ENCODE data around the gene ZNF394.
"Not testable (repeated sequence)": the region's sequence is repeated elsewhere in the genome, so short reads cannot be mapped to it uniquely, and the experiment has no call there.

ZNF394 gene

DNA sequence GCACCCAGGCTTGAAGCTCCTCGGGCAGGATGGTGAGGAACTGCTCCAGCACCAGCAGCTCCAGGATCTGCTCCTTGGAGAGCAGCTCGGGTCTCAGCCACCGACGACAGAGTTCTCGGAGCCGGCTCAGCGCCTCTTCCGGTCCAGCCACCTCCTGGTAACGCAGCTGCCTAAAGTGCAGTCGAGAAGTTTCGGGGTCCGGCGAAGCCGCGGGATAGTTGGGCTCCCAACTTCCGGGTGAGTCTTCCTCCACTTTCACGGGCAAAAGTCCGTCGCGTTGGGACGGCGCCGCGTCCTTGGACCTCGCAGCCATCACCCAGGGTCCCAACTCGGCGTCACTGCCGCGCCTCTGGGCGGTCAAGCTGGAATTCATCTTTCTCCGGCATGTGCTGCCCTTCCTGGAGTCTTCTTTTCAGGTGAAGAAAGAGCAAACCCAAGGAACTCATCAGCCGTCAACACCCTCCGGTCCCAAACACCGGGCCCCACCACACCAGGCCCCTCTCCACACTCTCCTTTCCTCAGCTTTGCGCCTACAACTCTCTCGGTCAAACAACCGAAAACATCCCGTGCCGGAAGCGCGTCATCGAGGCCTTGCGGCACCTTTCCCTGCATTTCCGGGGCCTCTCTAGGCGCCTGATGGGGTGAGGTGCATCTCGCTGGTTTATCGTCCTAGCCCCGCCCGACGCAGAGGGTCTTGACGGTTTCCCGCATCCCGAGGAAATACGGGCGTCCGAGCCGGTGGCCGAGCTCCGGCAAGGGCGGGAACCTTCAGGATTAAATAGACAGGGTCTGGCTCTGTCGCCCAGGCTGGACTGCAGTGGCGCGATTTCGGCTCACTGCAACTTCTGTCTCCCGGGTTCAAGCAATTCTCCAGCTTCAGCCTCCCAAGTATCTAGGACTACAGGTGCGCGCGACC is at the start of gene ZNF394:
Gene ZNF394 (minus strand): TSS at position 561 of the 916 bp plus-strand sequence. CDS start 188 bp downstream, at position 373.
- TF ChIP-seq, protein P1, sequence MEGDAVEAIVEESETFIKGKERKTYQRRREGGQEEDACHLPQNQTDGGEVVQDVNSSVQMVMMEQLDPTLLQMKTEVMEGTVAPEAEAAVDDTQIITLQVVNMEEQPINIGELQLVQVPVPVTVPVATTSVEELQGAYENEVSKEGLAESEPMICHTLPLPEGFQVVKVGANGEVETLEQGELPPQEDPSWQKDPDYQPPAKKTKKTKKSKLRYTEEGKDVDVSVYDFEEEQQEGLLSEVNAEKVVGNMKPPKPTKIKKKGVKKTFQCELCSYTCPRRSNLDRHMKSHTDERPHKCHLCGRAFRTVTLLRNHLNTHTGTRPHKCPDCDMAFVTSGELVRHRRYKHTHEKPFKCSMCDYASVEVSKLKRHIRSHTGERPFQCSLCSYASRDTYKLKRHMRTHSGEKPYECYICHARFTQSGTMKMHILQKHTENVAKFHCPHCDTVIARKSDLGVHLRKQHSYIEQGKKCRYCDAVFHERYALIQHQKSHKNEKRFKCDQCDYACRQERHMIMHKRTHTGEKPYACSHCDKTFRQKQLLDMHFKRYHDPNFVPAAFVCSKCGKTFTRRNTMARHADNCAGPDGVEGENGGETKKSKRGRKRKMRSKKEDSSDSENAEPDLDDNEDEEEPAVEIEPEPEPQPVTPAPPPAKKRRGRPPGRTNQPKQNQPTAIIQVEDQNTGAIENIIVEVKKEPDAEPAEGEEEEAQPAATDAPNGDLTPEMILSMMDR (conservative IDR thresholded peaks at IDR 0.05; ENCODE audit: low read depth, low read length) = no peak
- peak within 1 kb of the TSS; percentile 97 for H3K4me3 ChIP-seq (ENCODE audit: low read length)
- peak; percentile 77 for DNase-seq (ENCODE audit: low read depth)

DNA sequence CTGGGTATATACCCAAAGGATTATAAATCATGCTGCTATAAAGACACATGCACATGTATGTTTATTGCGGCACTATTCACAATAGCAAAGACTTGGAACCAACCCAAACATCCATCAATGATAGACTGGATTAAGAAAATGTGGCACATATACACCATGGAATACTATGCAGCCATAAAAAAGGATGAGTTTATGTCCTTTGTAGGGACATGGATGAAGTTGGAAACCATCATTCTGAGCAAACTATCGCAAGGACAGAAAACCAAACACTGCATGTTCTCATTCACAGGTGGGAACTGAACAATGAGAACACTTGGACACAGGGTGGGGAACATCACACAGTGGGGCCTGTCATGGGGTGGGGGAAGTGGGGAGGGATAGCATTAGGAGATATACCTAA is 49.5 kb upstream of the ZNF394 start:
- DNase-seq (ENCODE audit: low read depth); H3K4me3 ChIP-seq (ENCODE audit: low read length): not testable (repeated sequence)

DNA sequence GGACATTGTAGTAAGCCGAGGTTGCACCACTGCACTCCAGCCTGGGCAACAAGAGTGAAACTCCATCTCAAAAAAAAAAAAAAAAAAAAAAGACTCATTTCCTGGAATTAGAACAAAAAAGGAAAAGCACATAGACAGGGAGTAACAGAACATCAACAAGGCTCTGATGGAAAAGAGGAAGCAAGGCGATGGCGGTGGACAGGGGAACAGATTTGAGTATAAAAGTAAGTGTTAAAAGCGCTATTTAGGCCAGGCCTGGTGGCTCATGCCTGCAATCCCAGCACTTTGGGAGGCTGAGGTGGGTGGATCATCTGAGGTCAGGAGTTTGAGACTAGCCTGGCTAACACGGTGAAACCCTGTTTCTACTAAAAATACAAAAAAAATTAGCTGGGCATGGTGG is 45.2 kb upstream of the ZNF394 start:
- not testable (repeated sequence) for H3K4me3 ChIP-seq (ENCODE audit: low read length); DNase-seq (ENCODE audit: low read depth)

DNA sequence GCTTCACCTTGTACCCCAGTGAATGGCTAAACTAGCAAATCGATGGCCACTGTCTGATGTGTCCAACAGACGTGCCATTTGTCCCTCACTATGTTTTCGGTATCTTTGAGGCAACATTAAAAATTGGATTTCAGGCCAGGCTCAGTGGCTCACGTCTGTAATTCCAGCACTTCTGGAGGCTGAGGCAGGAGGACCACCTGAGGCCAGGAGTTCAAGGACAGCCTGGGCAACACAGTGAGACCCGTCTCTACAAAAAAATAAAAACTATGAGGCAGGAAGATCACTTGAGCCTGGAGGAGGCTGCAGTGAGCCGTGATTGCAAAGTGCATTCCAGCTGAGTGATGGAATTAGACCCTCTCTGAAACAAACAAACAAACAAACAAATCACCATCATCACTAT is 43.8 kb upstream of the ZNF394 start:
- no peak for DNase-seq (ENCODE audit: low read depth)
- no peak overlapping the region for H3K4me3 ChIP-seq (ENCODE audit: low read length)
- TF ChIP-seq, protein P1 (conservative IDR thresholded peaks at IDR 0.05; ENCODE audit: low read depth, low read length) = no peak

DNA sequence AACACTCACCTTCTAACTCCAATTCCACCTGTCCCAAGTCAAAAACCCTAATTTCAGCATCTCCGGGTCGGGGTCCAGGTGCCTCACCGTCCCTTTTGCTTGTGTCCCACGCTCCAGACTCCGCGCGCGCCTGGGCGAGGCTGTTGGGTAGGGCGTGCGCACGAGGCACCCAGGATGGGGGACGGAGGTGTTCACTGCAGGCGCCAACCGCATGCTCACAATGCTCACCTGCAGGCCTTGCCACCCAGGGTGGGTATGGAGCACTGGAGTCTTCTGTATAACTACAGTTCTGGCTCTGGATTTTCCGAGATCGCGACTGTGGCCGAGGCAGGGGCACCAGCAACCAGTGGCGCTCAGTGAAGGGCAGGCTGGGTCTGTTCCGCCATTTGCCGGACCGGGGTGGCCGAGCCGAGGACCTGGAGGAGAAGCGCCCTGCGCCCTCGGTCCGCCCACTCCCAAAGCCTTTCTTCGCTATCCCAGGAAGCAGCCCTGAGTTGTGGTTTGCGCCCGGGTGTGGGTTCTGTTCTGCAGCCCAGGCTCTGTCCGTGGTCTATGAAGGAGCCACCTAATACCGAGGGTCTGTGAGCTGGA is 43.1 kb upstream of the ZNF394 start:
- H3K4me3 ChIP-seq (ENCODE audit: low read length) = no peak overlapping the region
- TF ChIP-seq, protein P1 (conservative IDR thresholded peaks at IDR 0.05; ENCODE audit: low read depth, low read length) = no peak
- no peak for DNase-seq (ENCODE audit: low read depth)

DNA sequence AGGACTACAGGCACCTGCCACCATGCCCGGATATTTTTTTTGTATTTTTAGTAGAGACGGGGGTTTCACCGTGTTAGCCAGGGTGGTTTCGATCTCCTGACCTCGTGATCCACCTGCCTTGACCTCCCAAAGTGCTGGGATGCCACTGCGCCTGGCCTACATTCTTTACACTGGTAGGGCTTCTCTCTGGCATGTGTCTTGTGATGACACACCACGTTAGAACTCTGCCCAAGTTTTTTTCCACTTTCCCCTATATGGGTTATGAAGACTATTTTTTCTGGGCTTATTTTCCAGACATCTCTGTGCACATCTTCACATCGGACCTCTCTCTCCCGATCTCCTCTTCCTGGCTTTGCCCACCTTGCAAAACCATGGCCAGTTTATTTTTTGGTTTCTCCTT is 41.1 kb upstream of the ZNF394 start:
- H3K4me3 ChIP-seq (ENCODE audit: low read length) = no peak overlapping the region
- DNase-seq (ENCODE audit: low read depth) = no peak
- TF ChIP-seq, protein P1 (conservative IDR thresholded peaks at IDR 0.05; ENCODE audit: low read depth, low read length) = no peak

DNA sequence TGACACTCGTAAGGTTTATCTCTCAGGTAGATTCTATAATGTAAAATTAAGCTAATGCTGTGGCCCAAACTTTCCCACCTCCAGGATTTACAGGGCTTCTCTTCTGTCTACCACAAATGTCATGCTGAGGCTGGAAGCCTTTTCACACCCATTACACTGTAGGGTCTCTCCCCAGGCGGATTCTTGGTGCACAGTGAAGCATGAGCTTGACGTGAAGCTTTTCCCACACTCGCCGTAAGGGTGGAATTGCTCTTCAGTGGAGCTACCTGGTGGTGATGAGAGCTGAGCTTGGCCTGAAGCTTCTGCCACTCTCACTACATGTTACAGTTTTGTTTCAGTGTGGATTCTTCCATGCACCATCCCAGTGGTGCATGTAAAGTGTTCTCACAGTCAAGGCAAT is 40.5 kb upstream of the ZNF394 start:
- TF ChIP-seq, protein P1 (conservative IDR thresholded peaks at IDR 0.05; ENCODE audit: low read depth, low read length) = no peak
- no peak for DNase-seq (ENCODE audit: low read depth)
- no peak overlapping the region for H3K4me3 ChIP-seq (ENCODE audit: low read length)

DNA sequence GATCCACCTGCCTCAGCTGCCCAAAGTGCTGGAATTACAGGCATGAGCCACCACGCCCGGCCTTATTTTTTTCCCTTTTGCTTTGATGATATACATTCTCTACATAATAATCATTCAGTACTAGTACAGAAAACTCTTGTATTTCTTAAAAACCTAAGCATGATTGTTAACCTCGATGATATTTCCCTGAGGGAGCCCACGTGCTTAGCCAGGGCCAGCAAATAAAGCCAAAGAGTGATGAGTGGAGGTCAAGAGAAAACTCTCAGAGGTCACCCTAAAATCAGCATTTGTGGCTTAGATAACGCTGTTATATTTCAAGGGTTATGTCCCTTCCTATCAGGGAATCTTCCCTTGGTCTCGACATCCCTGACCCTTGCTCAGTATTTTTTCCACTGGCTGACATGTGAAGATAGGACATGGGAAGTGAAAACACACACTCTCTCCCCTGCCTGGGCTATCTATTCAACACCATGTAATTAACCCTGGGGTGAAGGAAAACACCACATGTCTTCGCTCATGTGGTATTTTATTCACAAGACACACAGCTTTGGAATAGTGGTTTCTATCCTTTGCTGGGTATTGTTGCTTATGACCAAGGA is 39.2 kb upstream of the ZNF394 start:
- TF ChIP-seq, protein P1 (conservative IDR thresholded peaks at IDR 0.05; ENCODE audit: low read depth, low read length) = no peak
- DNase-seq (ENCODE audit: low read depth) = no peak
- no peak overlapping the region for H3K4me3 ChIP-seq (ENCODE audit: low read length)

Data from retinal pigment epithelial cell (primary cell).